ENCODE measurements around the gene FOXRED2. TPM values are rescaled to one million over a fixed set of nuclear protein-coding genes. Genes with fewer than 3 reads are reported as not detected.

The FOXRED2 gene
- total and polyA plus RNA-seq, 2 of the 4 experiments (the other 2 are of a cell fraction): 1.6 to 4.0 TPM

GRCh38 chr22:36471341-36471821 lies 35.5 kb downstream of the FOXRED2 start:
- Histone ChIP-seq H2AFZ (replicated peaks; ENCODE audit: low read length, poor library complexity) (peak overlapping the region; percentile 3), H4K8ac (ENCODE audit: low read depth in 2 of 2, low read length in 2 of 2) (peak overlapping the region; percentile 52 to 87; a peak in 3 of 4 replicates), H2BK15ac (ENCODE audit: low read depth, low read length) (peak overlapping the region; percentile 90; the same call in 2 of the 3 replicates), H3K23ac (ENCODE audit: low read depth, low read length) (peak overlapping the region; percentile 97), H4K91ac (ENCODE audit: insufficient read depth, low read depth, low read length) (peak overlapping the region; percentile 94), H3K9ac (ENCODE audit: low read depth, low read length) (peak overlapping the region; percentile 43; the same call in 1 of the 2 replicates), H3K18ac (ENCODE audit: low read depth, low read length) (peak overlapping the region; percentile 71), H4K5ac (ENCODE audit: low read depth, low read length) (peak overlapping the region; percentile 47), H3K4me3 (ENCODE audit: insufficient read depth, low read depth, low read length) (no peak overlapping the region), H3K9me1 (ENCODE audit: insufficient read depth, low read length) (peaks cover 27% of the 10 kb centered on the region), H2BK20ac (ENCODE audit: low read depth, low read length) (peak overlapping the region; percentile 95), H3K4me1 (ENCODE audit: control insufficient read depth, insufficient read depth, low read length) (peaks cover 35% of the 10 kb centered on the region), H3K27ac (ENCODE audit: insufficient read depth, low read length) (peak overlapping the region; percentile 59), H2AK9ac (replicated peaks; ENCODE audit: low read depth, low read length, poor library complexity) (peak overlapping the region; percentile 93), H3K36me3 (ENCODE audit: control insufficient read depth, insufficient read depth, low read length) (peaks cover 29% of the 10 kb centered on the region), H2BK120ac (ENCODE audit: low read depth, low read length) (peak overlapping the region; percentile 100), H2BK5ac (ENCODE audit: low read depth, low read length, poor library complexity, severe bottlenecking) (peak overlapping the region; percentile 94), H3K4ac (ENCODE audit: low read depth, low read length) (peak overlapping the region; percentile 100), H3K79me1 (ENCODE audit: low read depth in 1 of 2, low read length in 2 of 2) (peaks cover 28 to 73% of the 10 kb centered on the region in 2 experiments), H3K56ac (ENCODE audit: extremely low read depth, insufficient read depth, low read length) (peak overlapping the region; percentile 63; the same call in 1 of the 2 replicates), H3K14ac (replicated peaks; ENCODE audit: low read depth, low read length) (peak overlapping the region; percentile 100), H2AK5ac (ENCODE audit: low read depth, low read length) (peak overlapping the region; percentile 99), H4K20me1 (ENCODE audit: insufficient read depth, low read length) (peaks cover 19% of the 10 kb centered on the region), H3K9me3 (ENCODE audit: control insufficient read depth, insufficient read depth, low read length) (no peaks in the 10 kb centered on the region), H3K4me2 (ENCODE audit: low read depth, low read length) (peak overlapping the region; percentile 19; the same call in 1 of the 2 replicates), H3K27me3 (ENCODE audit: control insufficient read depth, insufficient read depth, low read length) (no peaks in the 10 kb centered on the region)
- ChIA-PET CTCF (interaction anchor here (1.0 to 3.8 kb wide), 10 partner anchors 17 to 175 kb away, joined by 3 to 17 read pairs (median 6); partner anchors contain the start of gene MYH9), POLR2A (ENCODE audit: unreplicated experiment) (interaction anchor here (0.6 to 4.9 kb wide), 4 partner anchors 53 to 140 kb away, joined by 3 to 30 read pairs (median 10); partner anchors contain the start of gene MYH9)
- no TSS peak for BruUV-seq (replicated peaks)
- intact Hi-C loops (cut with micrococcal nuclease): loop anchor here (2.0 kb wide), 1 partner anchor 143 kb away; no protein-coding TSS in a partner anchor
- in situ Hi-C loops (cut with MboI; ENCODE audit: low sequenced_read_pairs): no loop called here
- DNase-seq (peak; percentile 60), ATAC-seq (ENCODE audit: low read depth) (no peak)
- no peak for TF ChIP-seq RCOR1 (IDR thresholded peaks at IDR 0.05; ENCODE audit: insufficient replicate concordance, low read length)
- TF ChIP-seq BHLHE40 (IDR thresholded peaks at IDR 0.05; ENCODE audit: low read depth, low read length): peak; percentile 22; the same call in 1 of the 2 replicates
- no peak for TF ChIP-seq MXI1 (IDR thresholded peaks at IDR 0.05; ENCODE audit: borderline replicate concordance, low read depth, low read length)
- TF ChIP-seq CEBPB (IDR thresholded peaks at IDR 0.05; ENCODE audit: low read depth, low read length): peak; percentile 65
- dilution Hi-C loops (cut with HindIII; ENCODE audit: low sequenced_read_pairs, unreplicated experiment): no loop called here
- WGBS, 2 experiments (ENCODE audit: extremely low coverage in 2 of 2, insufficient read length in 1 of 2): 79% methylated on average over 6 of the region's 14 CpGs; no CpG with 5 or more reads in 1 of the 2 experiments
